GM21515 (cell line): ENCODE measurements around the gene STX1B.
"Not testable (repeated sequence)": the region's sequence is repeated elsewhere in the genome, so short reads cannot be mapped to it uniquely, and the experiment has no call there.

ENCODE experiments used
- ATAC-seq: cut with Tn5 transposase; IDR thresholded peaks from one replicate; pipeline ENCODE4 v1.9.1; 2021; ENCODE audit not compliant: unreplicated experiment

STX1B gene

DNA sequence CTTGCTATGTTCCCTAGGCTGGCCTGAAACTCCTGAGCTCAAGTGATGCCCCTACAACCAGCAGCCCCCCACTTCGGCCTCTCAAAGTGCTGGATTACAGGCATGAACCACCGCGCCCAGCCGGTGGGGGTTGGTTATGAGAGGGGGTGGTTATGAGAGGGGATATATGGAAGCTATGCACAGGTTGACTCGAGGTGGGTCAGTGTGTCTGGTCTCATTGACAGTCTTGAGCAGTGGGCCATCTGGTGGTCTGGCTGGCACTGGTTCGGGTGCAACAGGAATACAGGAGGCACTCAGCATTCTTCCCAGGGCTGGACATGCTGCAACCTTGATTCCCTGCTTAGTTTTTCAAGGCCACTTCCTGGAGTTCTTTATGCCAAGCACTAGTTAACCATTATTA is 5.6 kb upstream of the STX1B start:
- ATAC-seq = no peak

DNA sequence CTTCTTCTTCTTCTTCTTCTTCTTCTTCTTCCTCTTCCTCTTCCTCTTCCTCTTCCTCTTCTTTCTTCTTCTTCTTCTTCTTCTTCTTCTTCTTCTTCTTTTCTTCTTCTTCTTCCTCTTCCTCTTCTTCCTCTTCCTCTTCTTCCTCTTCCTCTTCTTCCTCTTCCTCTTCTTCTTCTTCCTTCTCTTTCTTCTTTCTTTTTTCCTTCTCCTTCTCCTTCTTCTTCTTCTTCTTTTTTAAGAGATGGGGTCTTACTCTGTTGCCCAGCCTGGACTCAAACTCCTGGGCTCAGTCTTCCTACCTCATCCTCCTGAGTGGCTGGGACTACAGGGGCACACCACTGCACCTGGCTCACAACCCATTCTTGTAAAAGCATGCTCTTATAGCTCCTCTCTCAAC is 2.9 kb upstream of the STX1B start:
- not testable (repeated sequence) for ATAC-seq

DNA sequence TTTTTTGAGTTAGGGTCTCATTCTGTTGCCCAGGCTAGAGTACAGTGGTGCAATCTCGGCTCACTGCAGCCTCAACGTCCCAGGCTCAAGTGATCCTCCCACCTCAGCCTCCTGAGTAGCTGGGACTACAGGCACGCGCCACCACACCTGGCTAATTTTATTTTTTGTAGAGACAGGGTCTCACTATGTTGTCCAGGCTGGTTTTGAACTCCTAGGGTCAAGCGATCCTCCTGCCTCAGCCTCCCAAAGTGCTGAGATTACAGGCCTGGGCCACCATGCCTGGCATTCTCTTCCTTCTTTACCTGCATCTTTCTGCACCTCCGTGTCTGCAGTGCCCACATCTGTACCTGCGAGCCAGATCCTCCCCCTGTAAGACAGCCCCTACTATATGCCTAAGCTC is 1.4 kb upstream of the STX1B start:
- ATAC-seq = not testable (repeated sequence)

DNA sequence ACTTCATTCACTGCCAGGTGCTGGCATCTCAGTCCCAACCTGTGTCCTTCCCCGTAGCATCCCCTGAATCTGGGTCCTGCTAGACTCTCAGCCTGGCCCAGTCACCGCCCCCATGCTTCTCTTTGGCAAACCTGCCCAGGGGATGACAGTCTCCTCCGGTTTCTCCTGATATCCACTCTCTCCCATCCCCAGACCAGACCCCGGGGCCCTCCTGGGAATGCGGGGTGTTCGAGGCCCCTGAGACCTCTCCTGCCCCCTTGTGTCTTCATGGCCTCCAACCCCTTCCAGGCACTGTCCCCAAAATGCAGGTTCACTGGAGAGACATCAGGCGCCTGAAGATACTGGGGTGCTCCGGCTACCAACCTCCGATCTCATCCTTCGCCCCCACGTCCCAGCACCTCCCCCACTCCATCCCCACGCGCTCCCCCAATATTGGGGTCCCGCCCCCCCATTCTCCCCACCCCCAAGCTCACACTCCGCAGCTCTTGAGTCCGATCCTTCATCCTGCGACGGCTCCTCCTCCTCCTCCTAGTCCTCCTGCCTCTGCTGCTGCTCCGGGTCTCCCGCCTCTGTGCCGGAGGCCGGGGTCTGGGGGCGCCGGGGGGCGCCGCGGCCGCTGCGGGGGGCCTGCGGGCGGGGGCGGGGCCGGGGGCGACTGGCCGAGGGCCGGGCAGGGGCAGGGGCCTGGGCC is 399 bp downstream of the STX1B start:
- ATAC-seq = no peak

- no peak for ATAC-seq
Observed at GRCh38 chr16:31009120-31009519, 1.3 kb downstream of the STX1B start.

- ATAC-seq = no peak
Observed at GRCh38 chr16:31008551-31008950, 1.9 kb downstream of the STX1B start.

GRCh38 chr16:31008149-31008548 is 2.3 kb downstream of the STX1B start:
- ATAC-seq = no peak

DNA sequence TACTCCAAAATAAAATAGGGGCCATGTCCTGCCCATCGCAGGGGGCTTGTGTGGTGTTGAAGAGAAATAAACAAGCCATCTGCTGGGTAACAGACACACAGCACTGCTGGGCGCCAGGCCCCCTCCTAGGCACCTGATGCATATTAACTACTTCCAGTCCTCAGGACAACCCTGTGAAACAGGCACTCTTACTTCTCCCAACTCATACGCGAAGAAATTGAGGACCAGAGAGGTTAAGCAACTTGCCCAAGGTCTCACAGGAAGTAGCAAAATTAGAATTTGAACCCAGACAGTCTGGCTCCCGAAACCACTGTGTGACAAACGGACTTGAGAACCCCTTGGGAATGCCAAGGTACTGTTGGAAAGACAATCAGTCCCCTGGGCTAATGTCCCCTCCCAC is 2.8 kb downstream of the STX1B start:
- ATAC-seq = no peak

GRCh38 chr16:31006589-31006988 is 3.8 kb downstream of the STX1B start:
- ATAC-seq = no peak

DNA sequence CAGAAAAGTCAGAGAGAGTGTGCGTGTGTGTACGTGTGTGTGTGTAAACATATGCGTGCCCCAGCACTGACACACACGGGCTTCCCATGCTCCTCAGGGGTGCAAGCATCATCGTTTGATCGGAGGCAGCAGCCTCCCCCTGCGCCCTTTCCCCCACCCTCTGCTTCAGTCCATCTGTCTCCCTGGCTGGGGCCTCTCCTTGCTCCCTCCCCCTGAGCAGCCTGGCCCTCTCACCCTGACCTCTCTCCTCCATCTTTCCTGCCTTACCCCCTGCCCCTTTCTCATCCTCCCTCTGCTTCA is 4.4 kb downstream of the STX1B start:
- ATAC-seq = no peak

DNA sequence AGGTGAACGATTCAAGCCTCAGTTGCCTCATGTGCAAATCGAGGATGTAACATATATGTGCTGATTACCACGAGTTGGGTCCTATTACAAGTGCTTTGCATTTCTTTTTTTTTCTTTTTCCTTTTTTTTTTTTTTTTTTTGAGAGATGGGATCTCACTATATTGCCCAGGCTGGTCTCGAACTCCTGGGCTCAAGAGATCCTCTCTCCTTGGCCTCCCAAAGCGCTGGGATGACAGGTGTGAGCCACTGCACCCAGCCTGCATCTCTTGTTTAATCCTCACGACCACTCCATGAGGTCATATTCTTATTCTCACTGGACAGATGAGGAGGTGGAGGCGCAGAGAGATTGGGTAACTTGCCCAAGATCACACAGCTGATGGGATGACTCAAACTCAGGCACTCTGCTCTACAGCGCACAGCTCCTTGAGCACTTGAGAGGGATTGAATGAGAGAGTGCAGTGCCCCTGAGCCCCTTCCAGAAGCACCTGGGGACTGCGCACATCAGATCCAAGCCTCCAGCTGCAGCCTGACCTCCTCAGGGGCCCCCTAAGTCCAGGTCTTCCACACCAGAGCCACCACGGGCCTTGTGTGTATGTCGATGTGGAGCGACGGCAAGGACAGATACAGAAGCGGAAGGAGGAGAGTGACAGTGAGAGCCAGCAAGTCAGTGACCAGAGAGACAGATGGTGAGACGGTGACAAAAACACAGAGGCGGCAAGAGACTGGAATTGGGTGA is 4.9 kb downstream of the STX1B start:
- no peak for ATAC-seq

DNA sequence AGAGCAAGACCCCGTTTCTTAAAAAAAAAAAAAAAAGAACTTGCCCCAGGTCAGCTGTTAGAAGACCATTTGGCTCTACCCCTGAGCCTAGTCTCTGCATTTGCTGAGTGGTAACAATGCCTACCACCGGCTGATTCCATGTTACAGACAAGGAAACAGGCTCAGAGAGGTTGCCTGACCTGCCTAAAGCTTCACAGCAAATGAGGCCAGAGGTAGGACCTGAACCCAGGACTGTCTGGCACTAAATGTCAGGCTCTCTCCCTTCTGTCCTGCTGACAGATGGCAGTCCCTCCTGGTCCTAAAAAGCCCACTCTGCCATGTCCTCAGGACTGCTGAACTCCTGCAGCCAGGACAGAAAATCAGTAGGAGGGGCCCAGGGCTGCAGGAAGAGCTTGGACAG is 5.8 kb downstream of the STX1B start:
- ATAC-seq = no peak

- no peak for ATAC-seq
Observed at GRCh38 chr16:31003744-31004143, 6.7 kb downstream of the STX1B start.

DNA sequence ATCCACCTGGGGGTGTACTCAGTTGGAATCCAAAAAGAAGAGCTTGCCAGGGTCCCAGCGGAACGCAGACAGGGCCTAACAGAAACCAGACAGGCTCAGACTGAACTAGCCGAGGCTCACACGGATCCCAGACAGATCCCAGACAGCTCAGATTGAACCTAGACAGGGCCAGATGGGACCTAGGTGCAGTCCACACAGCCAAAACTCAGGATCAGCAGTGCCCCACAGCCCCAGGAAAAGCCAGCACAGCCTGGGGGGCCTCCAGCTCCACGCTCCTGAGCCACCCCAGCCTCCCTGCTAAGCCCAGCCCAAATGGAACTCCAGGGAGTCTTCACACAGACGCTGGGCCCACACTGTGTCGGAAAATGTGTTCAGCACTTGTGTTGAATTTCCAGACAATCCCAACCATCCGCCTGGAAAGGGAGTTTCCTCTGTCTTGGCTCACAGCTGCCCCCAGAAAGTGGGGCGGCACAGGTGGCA is 7.5 kb downstream of the STX1B start:
- no peak for ATAC-seq

DNA sequence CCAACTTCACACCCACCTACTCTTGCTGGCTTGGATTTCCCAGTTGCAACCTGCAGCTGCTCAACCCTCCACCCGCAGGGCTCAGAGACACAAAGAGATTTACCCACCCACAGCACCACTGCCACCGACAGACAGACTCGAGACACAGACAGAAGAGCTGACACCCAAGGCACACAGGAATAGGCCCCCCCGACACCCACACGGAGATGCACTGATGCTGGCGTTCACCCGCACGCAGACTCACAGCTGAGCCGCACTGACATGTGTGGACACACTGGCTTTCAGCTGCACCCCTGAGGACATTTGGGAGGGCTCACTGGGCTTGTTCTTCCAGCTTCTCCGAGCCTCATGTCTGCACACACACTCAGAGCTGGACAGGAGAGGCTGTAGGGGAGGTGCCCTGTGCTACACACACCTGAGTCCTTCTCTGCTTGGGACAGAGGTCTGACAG is 8.2 kb downstream of the STX1B start:
- ATAC-seq = no peak

GRCh38 chr16:31001507-31002249 is 8.8 kb downstream of the STX1B start:
- ATAC-seq = no peak

- ATAC-seq = no peak
Observed at GRCh38 chr16:31000671-31001382, 9.6 kb downstream of the STX1B start.

DNA sequence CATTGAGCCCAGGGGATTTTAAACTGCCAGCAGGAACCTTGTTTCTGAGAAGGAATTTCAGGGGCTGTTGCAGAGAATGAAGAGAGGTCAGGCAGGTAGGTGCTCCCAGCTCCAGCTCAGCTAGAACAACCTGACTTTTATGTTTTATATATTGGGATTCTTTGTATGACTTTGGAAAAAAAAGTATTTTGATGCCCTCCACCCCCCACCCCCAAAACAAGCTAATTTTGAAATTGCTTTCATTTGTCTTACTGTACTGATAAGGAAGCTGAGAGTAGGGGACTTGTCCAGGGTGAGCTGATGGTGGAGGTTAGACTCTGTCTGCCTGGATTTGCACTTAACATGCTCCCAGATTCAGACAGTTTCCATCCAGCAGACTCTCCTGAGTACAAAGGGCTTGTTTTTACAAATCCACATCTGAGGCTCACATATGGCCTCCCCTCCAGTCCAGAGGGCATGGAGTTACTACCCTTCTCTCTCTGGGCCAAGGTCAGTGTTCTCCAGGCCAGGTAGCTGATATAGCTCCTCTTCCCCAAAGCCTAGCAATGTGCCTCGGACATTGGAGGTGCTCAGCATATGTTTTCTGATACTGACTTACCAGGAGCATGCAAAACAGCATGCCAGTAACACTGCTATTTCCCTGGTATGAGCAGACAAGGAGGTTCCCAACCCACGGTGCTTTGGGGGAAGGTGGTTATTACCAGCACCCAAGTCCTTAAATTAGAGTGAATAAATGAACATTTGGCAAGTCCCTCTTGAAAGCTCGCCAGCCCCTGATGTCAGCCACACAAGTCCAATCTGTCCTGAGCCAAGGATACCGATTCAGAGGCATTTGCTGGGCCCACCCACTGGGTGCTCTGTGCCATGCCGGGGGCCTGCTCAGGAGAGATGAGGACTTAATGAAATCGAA is 11.3 kb downstream of the STX1B start:
- no peak for ATAC-seq

DNA sequence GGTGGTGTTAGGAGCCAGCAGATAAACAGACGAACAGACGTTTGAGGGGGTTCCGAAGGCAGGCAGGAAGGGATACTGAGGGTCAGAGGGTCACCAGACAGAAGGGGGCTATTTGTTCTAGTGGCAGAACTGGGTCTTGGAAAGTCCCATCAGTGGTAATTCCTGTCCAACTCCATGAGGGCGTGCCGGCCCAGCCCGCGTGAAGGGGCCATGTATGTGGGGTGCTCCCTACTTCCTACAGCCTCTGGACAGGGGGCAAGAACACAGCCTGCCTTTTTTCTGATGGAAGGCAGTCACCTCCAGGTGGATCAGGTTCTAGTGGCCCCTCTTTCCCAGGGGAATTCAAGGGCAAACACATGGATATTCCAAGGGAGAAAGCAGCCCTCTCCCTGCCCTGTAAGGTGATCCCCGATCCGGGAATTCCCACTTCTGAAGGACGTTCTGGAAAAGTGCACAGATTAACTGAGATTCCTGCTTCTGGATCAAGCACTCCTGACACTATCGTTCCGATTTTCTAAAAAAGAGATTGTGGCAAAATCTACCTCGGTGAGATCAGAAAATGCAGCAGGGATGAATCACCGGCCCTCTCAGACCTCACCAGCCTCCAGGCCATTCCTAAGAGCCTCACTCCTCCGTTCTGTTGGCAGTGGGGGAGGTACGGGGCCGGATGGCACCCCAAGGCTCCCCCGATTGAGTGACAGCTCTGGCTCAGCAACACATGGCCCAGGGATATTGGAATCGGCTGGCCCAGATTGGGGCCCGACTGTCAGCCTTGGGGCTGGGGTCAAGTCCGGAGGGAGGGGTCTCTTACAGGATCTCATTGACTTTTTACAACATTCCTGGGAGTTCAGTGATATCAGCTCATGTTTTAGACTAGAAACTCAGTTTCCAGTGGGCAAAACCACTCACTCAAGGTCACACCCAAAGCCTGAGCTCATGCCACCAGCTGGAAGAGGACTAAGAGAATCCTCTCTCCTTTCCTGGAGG is 12.4 kb downstream of the STX1B start:
- ATAC-seq = no peak
